GM11168 (cell line): Measurements from ENCODE around the gene SPHKAP.
"Not testable (repeated sequence)": the region's sequence is repeated elsewhere in the genome, so short reads cannot be mapped to it uniquely, and the experiment has no call there.

Experiments
- in situ Hi-C: fragments of 300-500 bp; cut with MboI; formaldehyde crosslinking; loops from one replicate; pipeline ENCODE4 v1.12.0; 2022; ENCODE audit warnings: low sequenced_read_pairs; ENCODE audit not compliant: unreplicated experiment

Gene SPHKAP

GRCh38 chr2:228039752-228040534 lies 141.5 kb downstream of the SPHKAP start:
- in situ Hi-C loops: no loop called here

GRCh38 chr2:228038967-228039366 lies 142.5 kb downstream of the SPHKAP start:
- in situ Hi-C loops: no loop called here

- in situ Hi-C loops: no loop called here
These were observed 143.6 kb downstream of the SPHKAP start for GRCh38 chr2:228037915-228038314.

- in situ Hi-C loops: no loop called here
These were observed 157.9 kb downstream of the SPHKAP start for GRCh38 chr2:228023619-228024018.

GRCh38 chr2:228018311-228018710 lies 163.2 kb downstream of the SPHKAP start:
- in situ Hi-C loops: no loop called here

GRCh38 chr2:228017784-228018183 lies 163.7 kb downstream of the SPHKAP start:
- in situ Hi-C loops: no loop called here

GRCh38 chr2:228016402-228016801 lies 165.1 kb downstream of the SPHKAP start:
- in situ Hi-C loops: no loop called here

- in situ Hi-C loops: no loop called here
These were observed 165.7 kb downstream of the SPHKAP start for GRCh38 chr2:228015741-228016140.

GRCh38 chr2:227996366-227996765 lies 185.1 kb downstream of the SPHKAP start:
- in situ Hi-C loops: no loop called here

GRCh38 chr2:227990937-227991336 lies 190.6 kb downstream of the SPHKAP start:
- in situ Hi-C loops: no loop called here

- in situ Hi-C loops: no loop called here
These were observed 208.2 kb downstream of the SPHKAP start for GRCh38 chr2:227973241-227973640.

GRCh38 chr2:227971619-227972230 lies 209.8 kb downstream of the SPHKAP start:
- in situ Hi-C loops: no loop called here

GRCh38 chr2:227960317-227960716 lies 221.2 kb downstream of the SPHKAP start:
- in situ Hi-C loops: no loop called here

- in situ Hi-C loops: no loop called here
These were observed 238.5 kb downstream of the SPHKAP start for GRCh38 chr2:227942965-227943364.

- in situ Hi-C loops: no loop called here
These were observed 239.5 kb downstream of the SPHKAP start for GRCh38 chr2:227942021-227942420.

- in situ Hi-C loops: no loop called here
These were observed 242.0 kb downstream of the SPHKAP start for GRCh38 chr2:227939271-227940027.

GRCh38 chr2:227936249-227936648 lies 245.2 kb downstream of the SPHKAP start:
- in situ Hi-C loops: not testable (repeated sequence)

- in situ Hi-C loops: no loop called here
These were observed 247.6 kb downstream of the SPHKAP start for GRCh38 chr2:227933884-227934283.

GRCh38 chr2:227932403-227932802 lies 249.1 kb downstream of the SPHKAP start:
- in situ Hi-C loops: no loop called here

GRCh38 chr2:227932001-227932400 lies 249.5 kb downstream of the SPHKAP start:
- in situ Hi-C loops: no loop called here
